MM.1S (cell line): ENCODE results near the gene RNF26.

Experiments used
- DNase-seq: peaks from one replicate; pipeline ENCODE4 v3.0.0-alpha.2; 2015
- H2AFZ ChIP-seq: fragments of 300-600 bp; sonication (generic); 2 replicates; pipeline ENCODE4 v1.6.0; 2016; ENCODE audit warnings: antibody characterized with exemption, low read length
- H3F3A ChIP-seq: fragments of 300-600 bp; sonication (generic); 2 replicates; pipeline ENCODE4 v1.6.1; 2016; ENCODE audit warnings: mild to moderate bottlenecking, antibody characterized with exemption, low read length, moderate library complexity, mixed read lengths; ENCODE audit not compliant: insufficient read depth
- H3K27ac ChIP-seq: fragments of 300-600 bp; sonication (generic); 2 replicates; pipeline ENCODE4 v1.5.1; 2016; ENCODE audit warnings: mild to moderate bottlenecking, low read length
- H3K27me3 ChIP-seq: fragments of 300-600 bp; sonication (generic); replicated peaks from 2 replicates; pipeline ENCODE4 v1.6.0; 2016; ENCODE audit warnings: low read length; ENCODE audit not compliant: insufficient read depth
- H3K36me3 ChIP-seq: fragments of 300-600 bp; sonication (generic); replicated peaks from 2 replicates; pipeline ENCODE4 v1.6.1; 2016; ENCODE audit warnings: mild to moderate bottlenecking, low read length, mixed read lengths; ENCODE audit not compliant: insufficient read depth
- H3K4me1 ChIP-seq: fragments of 300-600 bp; sonication (generic); 2 replicates; pipeline ENCODE4 v1.6.1; 2016; ENCODE audit warnings: low read length, mixed read lengths
- H3K4me2 ChIP-seq: fragments of 300-600 bp; sonication (generic); 2 replicates; pipeline ENCODE4 v1.6.0; 2016; ENCODE audit warnings: low read depth, low read length
- H3K4me3 ChIP-seq: fragments of 300-600 bp; sonication (generic); 2 replicates; pipeline ENCODE4 v1.5.1; 2016; ENCODE audit warnings: low read length, mixed read lengths
- H3K79me2 ChIP-seq: fragments of 300-600 bp; sonication (generic); 2 replicates; pipeline ENCODE4 v1.6.1; 2016; ENCODE audit warnings: mixed run types, low read length, mixed read lengths
- H3K9ac ChIP-seq: fragments of 300-600 bp; sonication (generic); 2 replicates; pipeline ENCODE4 v1.6.1; 2016; ENCODE audit warnings: low read length, mixed read lengths
- H3K9me2 ChIP-seq: fragments of 300-600 bp; sonication (generic); replicated peaks from 2 replicates; pipeline ENCODE4 v1.6.1; 2016; ENCODE audit warnings: mild to moderate bottlenecking, low read length, mixed read lengths; ENCODE audit not compliant: insufficient read depth
- H3K9me3 ChIP-seq: fragments of 300-600 bp; sonication (generic); replicated peaks from 2 replicates; pipeline ENCODE4 v1.6.1; 2016; ENCODE audit warnings: mild to moderate bottlenecking, low read length, mixed read lengths; ENCODE audit not compliant: insufficient read depth
- H4K20me1 ChIP-seq: fragments of 300-600 bp; sonication (generic); 2 replicates; pipeline ENCODE4 v1.6.1; 2016; ENCODE audit warnings: mild to moderate bottlenecking, low read length, moderate library complexity, mixed read lengths; ENCODE audit not compliant: insufficient read depth
- EZH2 ChIP-seq: fragments of 300-600 bp; sonication (generic); optimal IDR thresholded peaks from 2 replicates; pipeline ENCODE3; 2017; ENCODE audit warnings: low read depth, mild to moderate bottlenecking, antibody characterized with exemption, low read length, mixed read lengths
- EZH2phosphoT487 ChIP-seq: fragments of 300-600 bp; sonication (generic); IDR thresholded peaks from 2 replicates; pipeline ENCODE4 v1.6.1; 2018; ENCODE audit warnings: antibody characterized with exemption, low read length
- TF ChIP-seq, protein P1 (sequence below): fragments of 300-600 bp; sonication (generic); IDR thresholded peaks from 2 replicates; pipeline ENCODE4 v1.5.1; 2016; ENCODE audit warnings: antibody characterized with exemption, low read length, mixed read lengths

The RNF26 gene

DNA sequence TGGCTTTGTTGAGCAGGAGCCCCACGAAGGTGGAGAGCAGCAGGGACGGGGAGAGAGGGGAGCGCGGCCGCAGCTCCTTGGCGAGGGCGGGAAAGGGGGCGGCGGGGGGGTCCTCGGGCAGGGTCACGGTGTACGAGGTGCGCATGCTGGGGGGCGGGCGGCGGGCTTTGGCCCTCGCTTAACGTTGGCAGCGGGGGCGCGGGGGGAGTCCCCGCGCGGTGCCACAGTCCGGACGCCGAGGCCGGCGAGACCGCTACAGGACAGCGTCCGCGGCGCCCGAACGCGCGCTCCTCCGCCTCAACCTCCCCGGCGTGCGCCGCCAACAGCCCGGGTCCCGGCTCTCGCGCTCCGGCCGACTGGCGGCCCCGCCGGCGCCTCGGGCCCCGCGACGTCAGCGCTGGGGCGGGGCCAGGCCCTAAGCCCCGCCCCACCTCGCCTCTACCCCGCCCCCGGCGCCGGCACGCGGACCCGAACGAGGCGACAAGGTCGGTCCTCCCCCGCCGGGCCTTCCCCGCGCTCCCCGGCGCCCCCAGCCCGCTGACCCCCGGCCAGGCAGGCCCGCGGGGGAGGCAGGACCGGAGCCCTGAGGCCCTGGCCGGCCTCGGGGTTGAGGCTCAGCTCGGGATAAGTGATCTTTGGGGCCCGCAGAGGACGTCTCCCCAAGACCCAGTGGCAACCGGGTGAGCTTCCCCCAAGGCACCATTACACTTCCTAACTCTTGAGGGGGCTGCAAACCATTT lies 29.7 kb downstream of the RNF26 start:
- Histone ChIP-seq H3K9me2 (no peaks in the 10 kb centered on the region), H3K27me3 (peaks cover 34% of the 10 kb centered on the region), H3K27ac (no peak overlapping the region), H3K36me3 (no peaks in the 10 kb centered on the region), H3K4me1 (peaks cover 12% of the 10 kb centered on the region), H3K4me3 (no peak overlapping the region), H3F3A (no peaks in the 10 kb centered on the region), H2AFZ (0 out of 2 replicates have a peak overlapping the region, but pooled peaks have one; percentile 8), H3K9me3 (no peaks in the 10 kb centered on the region), H3K4me2 (no peak overlapping the region; the same call in 1 of the 2 replicates), H4K20me1 (no peaks in the 10 kb centered on the region), H3K79me2 (no peaks in the 10 kb centered on the region), H3K9ac (no peak overlapping the region)
- DNase-seq = no peak
- TF ChIP-seq EZH2 = no peak
- TF ChIP-seq, protein P1, sequence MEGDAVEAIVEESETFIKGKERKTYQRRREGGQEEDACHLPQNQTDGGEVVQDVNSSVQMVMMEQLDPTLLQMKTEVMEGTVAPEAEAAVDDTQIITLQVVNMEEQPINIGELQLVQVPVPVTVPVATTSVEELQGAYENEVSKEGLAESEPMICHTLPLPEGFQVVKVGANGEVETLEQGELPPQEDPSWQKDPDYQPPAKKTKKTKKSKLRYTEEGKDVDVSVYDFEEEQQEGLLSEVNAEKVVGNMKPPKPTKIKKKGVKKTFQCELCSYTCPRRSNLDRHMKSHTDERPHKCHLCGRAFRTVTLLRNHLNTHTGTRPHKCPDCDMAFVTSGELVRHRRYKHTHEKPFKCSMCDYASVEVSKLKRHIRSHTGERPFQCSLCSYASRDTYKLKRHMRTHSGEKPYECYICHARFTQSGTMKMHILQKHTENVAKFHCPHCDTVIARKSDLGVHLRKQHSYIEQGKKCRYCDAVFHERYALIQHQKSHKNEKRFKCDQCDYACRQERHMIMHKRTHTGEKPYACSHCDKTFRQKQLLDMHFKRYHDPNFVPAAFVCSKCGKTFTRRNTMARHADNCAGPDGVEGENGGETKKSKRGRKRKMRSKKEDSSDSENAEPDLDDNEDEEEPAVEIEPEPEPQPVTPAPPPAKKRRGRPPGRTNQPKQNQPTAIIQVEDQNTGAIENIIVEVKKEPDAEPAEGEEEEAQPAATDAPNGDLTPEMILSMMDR = no peak
- no peak for TF ChIP-seq EZH2phosphoT487

DNA sequence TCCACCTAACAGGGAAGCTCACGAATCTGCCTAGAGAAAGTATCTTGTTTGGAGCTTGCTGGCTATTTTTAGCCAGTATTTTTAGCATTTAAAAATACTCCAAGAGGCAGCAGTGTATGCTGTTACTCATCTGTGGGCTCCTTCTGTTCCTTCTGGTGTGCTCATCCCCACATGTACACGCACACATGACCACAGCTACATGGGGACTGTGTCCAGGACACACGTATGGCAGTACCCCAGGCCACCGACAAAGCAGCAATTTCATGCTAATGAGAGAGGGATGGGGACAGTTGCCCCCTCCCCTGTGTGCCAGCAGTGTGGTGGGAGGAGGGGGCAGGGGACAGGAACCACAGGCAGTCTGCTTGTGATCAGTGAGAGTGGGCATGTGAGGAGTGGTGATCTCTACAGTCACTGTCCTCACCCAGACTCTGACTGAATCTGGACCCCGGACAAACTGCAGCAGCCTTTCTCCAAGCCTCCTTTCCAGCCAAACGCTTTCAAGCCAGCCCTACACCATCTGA lies 30.8 kb downstream of the RNF26 start:
- Histone ChIP-seq H3K4me3 (no peak overlapping the region), H3K4me2 (no peak overlapping the region), H3K9ac (no peak overlapping the region), H3K9me3 (no peaks in the 10 kb centered on the region), H3K27ac (no peak overlapping the region), H3K36me3 (no peaks in the 10 kb centered on the region), H4K20me1 (no peaks in the 10 kb centered on the region), H3K4me1 (peaks cover 14% of the 10 kb centered on the region), H3K79me2 (no peaks in the 10 kb centered on the region), H2AFZ (no peak overlapping the region), H3F3A (no peaks in the 10 kb centered on the region), H3K27me3 (peaks cover 34% of the 10 kb centered on the region), H3K9me2 (no peaks in the 10 kb centered on the region)
- DNase-seq = no peak
- TF ChIP-seq EZH2phosphoT487 (no peak), EZH2 (no peak)
- TF ChIP-seq, protein P1 = no peak

DNA sequence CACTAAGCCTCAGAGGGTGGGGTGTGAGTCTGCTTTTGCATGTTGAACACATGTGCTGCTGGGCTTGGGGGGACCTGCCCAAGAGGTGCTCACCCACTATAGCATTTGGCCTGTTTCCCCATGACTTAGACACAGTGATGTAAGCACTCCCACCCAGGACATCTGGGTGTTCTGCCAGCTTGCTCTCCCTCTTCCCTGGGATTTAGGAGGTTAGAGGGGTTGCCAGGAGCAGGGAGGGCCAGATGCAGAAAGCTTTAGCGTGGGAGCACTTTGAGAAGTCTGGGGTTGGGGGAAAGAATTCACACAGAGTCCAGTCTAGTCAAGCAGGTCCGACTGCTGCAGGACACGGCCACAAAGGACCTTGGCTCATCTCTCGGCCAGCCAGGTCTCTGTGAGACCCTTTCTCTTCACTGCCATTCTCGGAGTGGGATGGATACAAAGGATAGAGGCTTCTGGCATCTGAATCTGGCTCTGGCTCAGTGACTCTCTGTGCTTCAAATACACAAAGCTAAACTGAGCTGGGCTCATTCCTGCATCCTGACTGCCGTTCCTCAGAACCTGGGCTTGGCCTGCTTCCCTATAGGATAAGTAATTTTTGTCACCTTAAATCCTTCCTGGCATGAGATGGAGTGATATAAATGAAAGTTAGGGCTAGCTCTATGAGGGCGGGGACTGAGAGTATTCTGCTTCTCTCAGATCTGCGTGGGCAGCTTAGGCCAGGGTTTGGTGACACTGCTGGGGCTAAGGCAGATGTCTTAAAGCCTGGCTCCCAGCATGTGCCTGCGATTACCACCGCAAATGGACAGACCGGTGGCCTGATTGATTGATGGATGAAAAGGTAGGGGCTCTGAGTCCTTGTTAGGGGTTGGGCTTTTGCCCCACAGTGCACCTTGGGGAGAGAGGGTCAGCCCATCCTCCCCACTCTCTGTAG lies 32.6 kb downstream of the RNF26 start:
- Histone ChIP-seq H2AFZ (no peak overlapping the region), H3K4me3 (no peak overlapping the region), H3K4me2 (no peak overlapping the region), H3K9me3 (no peaks in the 10 kb centered on the region), H3K9ac (no peak overlapping the region), H3K4me1 (peaks cover 10% of the 10 kb centered on the region; the same call in 1 of the 2 replicates), H3K27me3 (peaks cover 34% of the 10 kb centered on the region), H3F3A (no peaks in the 10 kb centered on the region), H3K79me2 (no peaks in the 10 kb centered on the region), H3K27ac (no peak overlapping the region), H3K9me2 (no peaks in the 10 kb centered on the region), H4K20me1 (no peaks in the 10 kb centered on the region), H3K36me3 (no peaks in the 10 kb centered on the region)
- TF ChIP-seq EZH2phosphoT487 (no peak), EZH2 (no peak)
- TF ChIP-seq, protein P1 = no peak
- DNase-seq = no peak
